Brain microvascular endothelial cell (primary cell): ENCODE measurements around the gene KRT76.

Experiments used
- DNase-seq: peaks from one replicate; pipeline ENCODE4 v3.0.0-alpha.2; 2020
- H3K27ac ChIP-seq: fragments of 250-450 bp; sonication (Bioruptor Pico); 2 replicates; pipeline ENCODE4 v1.5.1; 2020; ENCODE audit warnings: mild to moderate bottlenecking, moderate library complexity
- H3K27me3 ChIP-seq: fragments of 250-450 bp; sonication (Bioruptor Pico); replicated peaks from 2 replicates; pipeline ENCODE4 v1.5.1; 2020; ENCODE audit warnings: mild to moderate bottlenecking
- H3K36me3 ChIP-seq: fragments of 250-450 bp; sonication (Bioruptor Pico); replicated peaks from 2 replicates; pipeline ENCODE4 v1.5.1; 2020; ENCODE audit warnings: mild to moderate bottlenecking
- H3K4me3 ChIP-seq: 2 replicates; pipeline ENCODE4 v1.5.1; 2011; ENCODE audit warnings: low read depth, mild to moderate bottlenecking, control low read depth, low read length, moderate library complexity
- CTCF ChIP-seq: IDR thresholded peaks from 2 replicates; pipeline ENCODE4 v1.5.1; 2011; ENCODE audit warnings: low read depth, mild to moderate bottlenecking, moderate library complexity, low read length, control low read depth, inconsistent platforms; ENCODE audit errors: missing control alignments
- in situ Hi-C: cut with HindIII; loops from 2 replicates; pipeline ENCODE4 v1.10.0; 2017; ENCODE audit warnings: low sequenced_read_pairs, low pct_ligation_motif_present

KRT76 gene

GRCh38 chr12:52760623-52761022 is 16.5 kb downstream of the KRT76 start:
- no peak overlapping the region for H3K27ac ChIP-seq
- no peak overlapping the region for H3K4me3 ChIP-seq
- in situ Hi-C loops = no loop called here
- no peak for TF ChIP-seq CTCF
- no peaks in the 10 kb centered on the region for H3K27me3 ChIP-seq
- DNase-seq = no peak
- H3K36me3 ChIP-seq = no peaks in the 10 kb centered on the region

- DNase-seq = no peak
- no peak overlapping the region for H3K4me3 ChIP-seq
Measured at GRCh38 chr12:52759695-52760094, 17.4 kb downstream of the KRT76 start.

GRCh38 chr12:52759218-52759617 is 17.9 kb downstream of the KRT76 start:
- no peak overlapping the region for H3K27ac ChIP-seq
- H3K4me3 ChIP-seq = no peak overlapping the region
- no peak for TF ChIP-seq CTCF
- in situ Hi-C loops = no loop called here
- H3K27me3 ChIP-seq = no peaks in the 10 kb centered on the region
- DNase-seq = no peak
- H3K36me3 ChIP-seq = no peaks in the 10 kb centered on the region

More at GRCh38 chr12:52759695-52760094, 17.4 kb downstream of the KRT76 start:
- no peaks in the 10 kb centered on the region for H3K36me3 ChIP-seq
- no peaks in the 10 kb centered on the region for H3K27me3 ChIP-seq
- in situ Hi-C loops = no loop called here
- no peak for TF ChIP-seq CTCF
- no peak overlapping the region for H3K27ac ChIP-seq

- H3K36me3 ChIP-seq = no peaks in the 10 kb centered on the region
- no peak overlapping the region for H3K4me3 ChIP-seq
- no peak overlapping the region for H3K27ac ChIP-seq
- H3K27me3 ChIP-seq = no peaks in the 10 kb centered on the region
- DNase-seq = no peak
- TF ChIP-seq CTCF = no peak
- in situ Hi-C loops = no loop called here
Measured at GRCh38 chr12:52757449-52758176, 19.5 kb downstream of the KRT76 start.

GRCh38 chr12:52756281-52756960 is 20.7 kb downstream of the KRT76 start:
- no peak for DNase-seq
- H3K27ac ChIP-seq = no peak overlapping the region
- no peak for TF ChIP-seq CTCF
- H3K36me3 ChIP-seq = no peaks in the 10 kb centered on the region
- in situ Hi-C loops = no loop called here
- H3K27me3 ChIP-seq = no peaks in the 10 kb centered on the region
- no peak overlapping the region for H3K4me3 ChIP-seq
